Liver (tissue), 9 donors: ENCODE data around the gene CLEC2A. TPM values are rescaled to one million over a fixed set of nuclear protein-coding genes. Genes with fewer than 3 reads are reported as not detected.
A peak's percentile ranks its signal among the peaks of the same experiment; 100 is the strongest.

Experiments
- DNase-seq: peaks from one replicate; pipeline ENCODE4 v3.0.0-alpha.2; 2017; ENCODE audit warnings: low spot score
- H3K27ac ChIP-seq, 2 donors: one replicate each; pipeline ENCODE4 v1.7.0; 2013; ENCODE audit warnings: inconsistent platforms in 2 of 2, low read length in 2 of 2, control low read depth in 1 of 2, low read depth in 1 of 2, mild to moderate bottlenecking in 1 of 2
- H3K27me3 ChIP-seq, 4 donors: one replicate each; pipeline versions ENCODE4 v1.6.1 to v1.7.0; 2013; ENCODE audit warnings: low read length in 3 of 4, inconsistent platforms in 1 of 4, mild to moderate bottlenecking in 1 of 4, moderate library complexity in 1 of 4; ENCODE audit not compliant: control insufficient read depth in 4 of 4, insufficient read depth in 4 of 4
- H3K36me3 ChIP-seq, 4 donors: one replicate each; pipeline versions ENCODE4 v1.6.1 to v1.7.0; 2013; ENCODE audit warnings: low read length in 3 of 4, mild to moderate bottlenecking in 3 of 4, low read depth in 1 of 4, moderate library complexity in 1 of 4; ENCODE audit not compliant: control insufficient read depth in 4 of 4, insufficient read depth in 3 of 4
- H3K4me1 ChIP-seq, 4 donors: one replicate each; pipeline versions ENCODE4 v1.6.1 to v1.7.0; 2013; ENCODE audit warnings: low read length in 3 of 4, mild to moderate bottlenecking in 3 of 4, moderate library complexity in 1 of 4; ENCODE audit not compliant: control insufficient read depth in 4 of 4, insufficient read depth in 4 of 4
- H3K4me3 ChIP-seq, 3 donors: one replicate each; pipeline versions ENCODE4 v1.6.1 to v1.7.0; 2013; ENCODE audit warnings: low read length in 3 of 3, control low read depth in 1 of 3, low read depth in 1 of 3, mild to moderate bottlenecking in 1 of 3
- H3K9ac ChIP-seq, 2 donors: one replicate each; pipeline ENCODE4 v1.7.0; 2013; ENCODE audit warnings: low read length in 2 of 2, mild to moderate bottlenecking in 2 of 2, moderate library complexity in 2 of 2, control low read depth in 1 of 2, low read depth in 1 of 2
- H3K9me3 ChIP-seq, 4 donors: one replicate each; pipeline versions ENCODE4 v1.6.1 to v1.7.0; 2013; ENCODE audit warnings: low read length in 3 of 4; ENCODE audit not compliant: control insufficient read depth in 4 of 4
- ATF3 ChIP-seq: IDR thresholded peaks from 2 replicates; pipeline ENCODE4 v1.6.1; 2016; ENCODE audit warnings: antibody characterized with exemption
- FOXA1 ChIP-seq: IDR thresholded peaks from 2 replicates; pipeline ENCODE4 v1.6.1; 2016; ENCODE audit warnings: antibody characterized with exemption
- JUND ChIP-seq, 2 donors: IDR thresholded peaks; 2 replicates each; pipeline ENCODE4 v1.6.1; 2016; ENCODE audit warnings: antibody characterized with exemption in 2 of 2
- RAD21 ChIP-seq, 2 donors: IDR thresholded peaks; 2 replicates each; pipeline ENCODE4 v1.6.1; 2016; ENCODE audit warnings: antibody characterized with exemption in 2 of 2, mild to moderate bottlenecking in 2 of 2
- REST ChIP-seq: IDR thresholded peaks from 2 replicates; pipeline ENCODE4 v1.6.1; 2016; ENCODE audit warnings: antibody characterized with exemption, mild to moderate bottlenecking
- RXRA ChIP-seq, 2 donors: IDR thresholded peaks; 2 replicates each; pipeline ENCODE4 v1.6.1; 2017 to 2018; ENCODE audit warnings: antibody characterized with exemption in 2 of 2, mild to moderate bottlenecking in 1 of 2
- SP1 ChIP-seq: IDR thresholded peaks from 2 replicates; pipeline ENCODE4 v1.6.1; 2018; ENCODE audit warnings: antibody characterized with exemption, mild to moderate bottlenecking
- YY1 ChIP-seq: IDR thresholded peaks from 2 replicates; pipeline ENCODE4 v1.6.1; 2016; ENCODE audit warnings: antibody characterized with exemption, mild to moderate bottlenecking
- ZBTB33 ChIP-seq: IDR thresholded peaks from 2 replicates; pipeline ENCODE4 v1.6.1; 2016; ENCODE audit warnings: antibody characterized with exemption
- WGBS: extraction: QIAGEN DNeasy Blood & Tissue Kit; methylation state at CpG from one replicate; pipeline ENCODE4 v1.1.7; 2013; 5-methylcytosine and 5-hydroxymethylcytosine counted together
- polyA plus RNA-seq, 2 donors: library from polyadenylated mRNA; stranded (reverse) in 1 of 2; unstranded in 1 of 2; fragments of 200-250 nt in 1 of 2; fragments of >200 nt in 1 of 2; fragmentation: Nextera tagmentation in 1 of 2; extraction: Ambion mirVana in 1 of 2; gene quantifications; one replicate each; pipeline versions ENCODE4 v1.2.1 to v1.2.3, GENCODE V29; 2013 to 2015
- total RNA-seq, 2 donors: library from RNA; depleted of rRNA; stranded (reverse); fragments of >200 nt; gene quantifications; one replicate each; pipeline ENCODE4 v1.2.3, GENCODE V29; 2014
- donor health status: healthy.
- donor health status: healthy.
- donor health status: healthy.
- donor health status: healthy.
- donor health status: healthy.

CLEC2A gene
- total and polyA plus RNA-seq, 4 donors: not detected

- no peaks in the 10 kb centered on the region for H3K4me1 ChIP-seq
- TF ChIP-seq ZBTB33: no peak
- H3K9me3 ChIP-seq: peaks cover 11 to 33% (median 15%) of the 10 kb centered on the region in 4 donors
- DNase-seq: no peak
- H3K27me3 ChIP-seq: no peaks in the 10 kb centered on the region
- H3K4me3 ChIP-seq: no peak overlapping the region
- WGBS: 84% methylated on average over 2 of the region's 2 CpGs
- H3K9ac ChIP-seq: no peak overlapping the region
- H3K27ac ChIP-seq: no peak overlapping the region
- no peaks in the 10 kb centered on the region for H3K36me3 ChIP-seq
These were observed 25.3 kb downstream of the CLEC2A start for GRCh38 chr12:9906873-9907272.

GRCh38 chr12:9902539-9903228, 29.5 kb downstream of the CLEC2A start:
- H3K27me3 ChIP-seq: no peaks in the 10 kb centered on the region
- no peak overlapping the region for H3K9ac ChIP-seq
- H3K27ac ChIP-seq: no peak overlapping the region
- no peaks in the 10 kb centered on the region for H3K36me3 ChIP-seq
- no peak for DNase-seq
- peak overlapping the region in 1 of 3 donors; percentile 13 for H3K4me3 ChIP-seq
- peaks cover 4 to 15% (median 6%) of the 10 kb centered on the region in 4 donors for H3K9me3 ChIP-seq
- WGBS: 93% methylated on average over 7 of the region's 7 CpGs
- TF ChIP-seq SP1 (no peak), ZBTB33 (no peak), REST (no peak), RXRA (IDR thresholded peaks at IDR 0.05) (no peak), ATF3 (no peak), YY1 (no peak), FOXA1 (no peak), JUND (IDR thresholded peaks at IDR 0.05) (no peak), RAD21 (IDR thresholded peaks at IDR 0.05) (no peak)
- peaks cover 0 to 15% (median 6%) of the 10 kb centered on the region in 4 donors for H3K4me1 ChIP-seq
